SU-DHL-6 (cell line): ENCODE measurements around the gene NPHP4.

Experiments
- CTCF ChIP-seq: fragments of 200-600 bp; sonication (generic); IDR thresholded peaks from one replicate; pipeline ENCODE4 v1.5.1; 2017; ENCODE audit warnings: antibody characterized with exemption, mild to moderate bottlenecking, low read length, moderate library complexity; ENCODE audit not compliant: insufficient read depth, poor library complexity, severe bottlenecking
- EZH2phosphoT487 ChIP-seq: fragments of 200-600 bp; sonication (generic), shearing (Covaris generic); conservative IDR thresholded peaks from 2 replicates; pipeline ENCODE4 v1.6.1; 2018; ENCODE audit warnings: mild to moderate bottlenecking, antibody characterized with exemption, low read length, moderate library complexity, mixed read lengths

GRCh38 chr1:5945445-5945844 is 46.8 kb downstream of the NPHP4 start:
- no peak for TF ChIP-seq CTCF
- TF ChIP-seq EZH2phosphoT487 = no peak
